ENCODE measurements around the gene BMPR1B. TPM values are rescaled to one million over a fixed set of nuclear protein-coding genes. Genes with fewer than 3 reads are reported as not detected.

BMPR1B gene
- total and polyA plus RNA-seq, 2 of the 4 experiments (the other 2 are of a cell fraction): 0.24 to 0.90 TPM

GRCh38 chr4:95114521-95114920 lies 356.8 kb downstream of the BMPR1B start:
- Histone ChIP-seq H3K18ac (ENCODE audit: low read depth, low read length) (no peak overlapping the region), H2BK120ac (ENCODE audit: low read depth, low read length) (no peak overlapping the region), H3K4me1 (ENCODE audit: control insufficient read depth, insufficient read depth, low read length) (no peaks in the 10 kb centered on the region), H2BK15ac (ENCODE audit: low read depth, low read length) (no peak overlapping the region), H3K4ac (ENCODE audit: low read depth, low read length) (no peak overlapping the region), H4K8ac (ENCODE audit: low read depth in 2 of 2, low read length in 2 of 2) (no peak overlapping the region), H3K79me1 (ENCODE audit: low read depth in 1 of 2, low read length in 2 of 2) (no peaks in the 10 kb centered on the region), H3K36me3 (ENCODE audit: control insufficient read depth, insufficient read depth, low read length) (no peaks in the 10 kb centered on the region), H3K27ac (ENCODE audit: insufficient read depth, low read length) (no peak overlapping the region), H4K20me1 (ENCODE audit: insufficient read depth, low read length) (no peaks in the 10 kb centered on the region), H2BK5ac (ENCODE audit: low read depth, low read length, poor library complexity, severe bottlenecking) (no peak overlapping the region), H4K91ac (ENCODE audit: insufficient read depth, low read depth, low read length) (no peak overlapping the region), H2AK9ac (replicated peaks; ENCODE audit: low read depth, low read length, poor library complexity) (no peak overlapping the region), H3K27me3 (ENCODE audit: control insufficient read depth, insufficient read depth, low read length) (peaks cover 3% of the 10 kb centered on the region), H3K14ac (replicated peaks; ENCODE audit: low read depth, low read length) (0 out of 2 replicates have a peak overlapping the region, but pooled peaks have one; percentile 15), H4K5ac (ENCODE audit: low read depth, low read length) (no peak overlapping the region), H3K9ac (ENCODE audit: low read depth, low read length) (no peak overlapping the region), H3K9me1 (ENCODE audit: insufficient read depth, low read length) (no peaks in the 10 kb centered on the region), H3K4me3 (ENCODE audit: insufficient read depth, low read depth, low read length) (no peak overlapping the region), H2BK20ac (ENCODE audit: low read depth, low read length) (no peak overlapping the region), H3K23ac (ENCODE audit: low read depth, low read length) (no peak overlapping the region), H3K4me2 (ENCODE audit: low read depth, low read length) (no peak overlapping the region), H2AK5ac (ENCODE audit: low read depth, low read length) (no peak overlapping the region), H3K56ac (ENCODE audit: extremely low read depth, insufficient read depth, low read length) (no peak overlapping the region), H2AFZ (replicated peaks; ENCODE audit: low read length, poor library complexity) (no peak overlapping the region), H3K9me3 (ENCODE audit: control insufficient read depth, insufficient read depth, low read length) (no peaks in the 10 kb centered on the region)
- no peak for ATAC-seq (ENCODE audit: low read depth)
- dilution Hi-C loops (cut with HindIII; ENCODE audit: low sequenced_read_pairs, unreplicated experiment) (loop anchor here (25.0 kb wide), 1 partner anchor 477 kb away; no protein-coding TSS in a partner anchor), in situ Hi-C loops (cut with MboI; ENCODE audit: low sequenced_read_pairs) (loop anchor here (25.0 kb wide), 3 partner anchors 352 to 1327 kb away; partner anchors contain the start of gene BMPR1B), intact Hi-C loops (cut with micrococcal nuclease) (no loop called here)
- POLR2A ChIA-PET (ENCODE audit: unreplicated experiment): no interaction called here
- BruUV-seq (replicated peaks): no TSS peak
- peak; percentile 1 for DNase-seq
- CTCF ChIA-PET: interaction anchor here (0.6 kb wide), 1 partner anchor 479 kb away, joined by 3 read pairs; no protein-coding TSS in a partner anchor
- TF ChIP-seq MXI1 (IDR thresholded peaks at IDR 0.05; ENCODE audit: borderline replicate concordance, low read depth, low read length): no peak
- no peak for TF ChIP-seq MAFK (IDR thresholded peaks at IDR 0.05; ENCODE audit: low read depth, low read length)
- no peak for TF ChIP-seq MAZ (IDR thresholded peaks at IDR 0.05; ENCODE audit: borderline replicate concordance, low read depth, low read length)
- TF ChIP-seq, protein P1, sequence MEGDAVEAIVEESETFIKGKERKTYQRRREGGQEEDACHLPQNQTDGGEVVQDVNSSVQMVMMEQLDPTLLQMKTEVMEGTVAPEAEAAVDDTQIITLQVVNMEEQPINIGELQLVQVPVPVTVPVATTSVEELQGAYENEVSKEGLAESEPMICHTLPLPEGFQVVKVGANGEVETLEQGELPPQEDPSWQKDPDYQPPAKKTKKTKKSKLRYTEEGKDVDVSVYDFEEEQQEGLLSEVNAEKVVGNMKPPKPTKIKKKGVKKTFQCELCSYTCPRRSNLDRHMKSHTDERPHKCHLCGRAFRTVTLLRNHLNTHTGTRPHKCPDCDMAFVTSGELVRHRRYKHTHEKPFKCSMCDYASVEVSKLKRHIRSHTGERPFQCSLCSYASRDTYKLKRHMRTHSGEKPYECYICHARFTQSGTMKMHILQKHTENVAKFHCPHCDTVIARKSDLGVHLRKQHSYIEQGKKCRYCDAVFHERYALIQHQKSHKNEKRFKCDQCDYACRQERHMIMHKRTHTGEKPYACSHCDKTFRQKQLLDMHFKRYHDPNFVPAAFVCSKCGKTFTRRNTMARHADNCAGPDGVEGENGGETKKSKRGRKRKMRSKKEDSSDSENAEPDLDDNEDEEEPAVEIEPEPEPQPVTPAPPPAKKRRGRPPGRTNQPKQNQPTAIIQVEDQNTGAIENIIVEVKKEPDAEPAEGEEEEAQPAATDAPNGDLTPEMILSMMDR (conservative IDR thresholded peaks at IDR 0.05; ENCODE audit: low read depth, low read length): no peak
- TF ChIP-seq RCOR1 (IDR thresholded peaks at IDR 0.05; ENCODE audit: insufficient replicate concordance, low read length): no peak
- no peak for TF ChIP-seq POLR2A (IDR thresholded peaks at IDR 0.05; ENCODE audit: low read depth, low read length)
- no peak for TF ChIP-seq CHD1 (IDR thresholded peaks at IDR 0.05; ENCODE audit: low read depth, low read length)
- no peak for TF ChIP-seq NFE2L2 (IDR thresholded peaks at IDR 0.05; ENCODE audit: low read depth, low read length)
- TF ChIP-seq SMC3 (IDR thresholded peaks at IDR 0.05; ENCODE audit: low read depth, low read length): no peak
- no CpG with 5 or more reads among the region's 3 CpGs for WGBS, 2 experiments (ENCODE audit: extremely low coverage in 2 of 2, insufficient read length in 1 of 2)

Measured in IMR-90 (cell line).